Activated T-cell treated with anti-CD3 and anti-CD28 coated beads for 24 hours (primary cell): ENCODE data around the gene GON7.
"Not testable (repeated sequence)": the region's sequence is repeated elsewhere in the genome, so short reads cannot be mapped to it uniquely, and the experiment has no call there.

Experiments
- DNase-seq: peaks from one replicate; pipeline ENCODE4 v3.0.0-alpha.2; 2020; ENCODE audit warnings: low read depth

Gene GON7

GRCh38 chr14:93206793-93207467 is at the start of gene GON7, which contains the start of gene UBR7:
Gene GON7 (minus strand): TSS chr14:93207065. CDS start chr14:93207037, 28 bp downstream.
Gene UBR7 (plus strand): TSS chr14:93207256. CDS start chr14:93207292, 36 bp downstream.
- peak; percentile 88 for DNase-seq

- no peak for DNase-seq
Observed at GRCh38 chr14:93249128-93249831, 42.4 kb upstream of the GON7 start.

- DNase-seq: no peak
Observed at GRCh38 chr14:93246534-93246933, 39.7 kb upstream of the GON7 start.

GRCh38 chr14:93245764-93246420 is 39.0 kb upstream of the GON7 start:
- no peak for DNase-seq

GRCh38 chr14:93240678-93241000 is 33.8 kb upstream of the GON7 start:
- DNase-seq: no peak

GRCh38 chr14:93239869-93240677 is 33.2 kb upstream of the GON7 start:
- DNase-seq: no peak

- DNase-seq: no peak
Observed at GRCh38 chr14:93234798-93235197, 27.9 kb upstream of the GON7 start.

- DNase-seq: not testable (repeated sequence)
Observed at GRCh38 chr14:93233078-93233477, 26.2 kb upstream of the GON7 start.

- DNase-seq: no peak
Observed at GRCh38 chr14:93232159-93232558, 25.3 kb upstream of the GON7 start.

GRCh38 chr14:93231129-93231979 is 24.5 kb upstream of the GON7 start:
- no peak for DNase-seq

GRCh38 chr14:93230539-93230938 is 23.7 kb upstream of the GON7 start:
- no peak for DNase-seq

GRCh38 chr14:93228550-93228949 is 21.7 kb upstream of the GON7 start:
- DNase-seq: no peak

GRCh38 chr14:93223565-93223964 is 16.7 kb upstream of the GON7 start:
- DNase-seq: no peak

- DNase-seq: no peak
Observed at GRCh38 chr14:93220509-93220908, 13.6 kb upstream of the GON7 start.

- peak; percentile 16 for DNase-seq
Observed at GRCh38 chr14:93219103-93219726, 12.3 kb upstream of the GON7 start.

GRCh38 chr14:93214598-93214997 is 7.7 kb upstream of the GON7 start:
- no peak for DNase-seq

- no peak for DNase-seq
Observed at GRCh38 chr14:93212432-93212831, 5.6 kb upstream of the GON7 start.

- no peak for DNase-seq
Observed at GRCh38 chr14:93207468-93208308, 823 bp upstream of the GON7 start.

GRCh38 chr14:93201155-93201704 is 5.6 kb downstream of the GON7 start:
- no peak for DNase-seq

- no peak for DNase-seq
Observed at GRCh38 chr14:93200553-93200952, 6.3 kb downstream of the GON7 start.
